ENCODE results near the gene TMEM45A.
A peak's percentile ranks its signal among the peaks of the same experiment; 100 is the strongest.
"Not testable (repeated sequence)": the region's sequence is repeated elsewhere in the genome, so short reads cannot be mapped to it uniquely, and the experiment has no call there.

TMEM45A gene

DNA sequence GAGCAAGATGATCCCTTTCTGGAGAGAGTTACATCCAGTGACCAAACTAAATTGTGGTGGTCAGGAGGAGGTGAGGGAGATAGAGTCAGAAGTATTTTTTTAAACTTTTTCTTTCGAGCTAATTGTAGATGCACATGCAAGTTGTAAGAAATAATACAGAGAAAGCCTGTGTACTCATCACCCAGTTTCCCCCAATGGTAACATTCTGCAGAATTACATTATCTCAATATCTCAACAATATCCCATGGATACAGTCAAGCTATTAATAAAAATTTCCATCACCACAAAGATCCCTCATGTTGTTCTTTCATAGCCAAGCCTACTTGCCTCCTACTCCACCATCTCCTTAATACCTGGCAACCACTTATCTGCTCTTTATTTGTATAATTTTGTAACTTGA is 3.3 kb upstream of the TMEM45A start:
- Histone ChIP-seq H3K27me3 (replicated peaks; ENCODE audit: control insufficient read depth, insufficient read depth, low read length) (no peaks in the 10 kb centered on the region), H3K36me3 (ENCODE audit: control insufficient read depth, insufficient read depth, low read length) (no peaks in the 10 kb centered on the region), H3K4me3 (replicated peaks; ENCODE audit: low read depth, low read length) (no peak overlapping the region)
- TF ChIP-seq, protein P1, sequence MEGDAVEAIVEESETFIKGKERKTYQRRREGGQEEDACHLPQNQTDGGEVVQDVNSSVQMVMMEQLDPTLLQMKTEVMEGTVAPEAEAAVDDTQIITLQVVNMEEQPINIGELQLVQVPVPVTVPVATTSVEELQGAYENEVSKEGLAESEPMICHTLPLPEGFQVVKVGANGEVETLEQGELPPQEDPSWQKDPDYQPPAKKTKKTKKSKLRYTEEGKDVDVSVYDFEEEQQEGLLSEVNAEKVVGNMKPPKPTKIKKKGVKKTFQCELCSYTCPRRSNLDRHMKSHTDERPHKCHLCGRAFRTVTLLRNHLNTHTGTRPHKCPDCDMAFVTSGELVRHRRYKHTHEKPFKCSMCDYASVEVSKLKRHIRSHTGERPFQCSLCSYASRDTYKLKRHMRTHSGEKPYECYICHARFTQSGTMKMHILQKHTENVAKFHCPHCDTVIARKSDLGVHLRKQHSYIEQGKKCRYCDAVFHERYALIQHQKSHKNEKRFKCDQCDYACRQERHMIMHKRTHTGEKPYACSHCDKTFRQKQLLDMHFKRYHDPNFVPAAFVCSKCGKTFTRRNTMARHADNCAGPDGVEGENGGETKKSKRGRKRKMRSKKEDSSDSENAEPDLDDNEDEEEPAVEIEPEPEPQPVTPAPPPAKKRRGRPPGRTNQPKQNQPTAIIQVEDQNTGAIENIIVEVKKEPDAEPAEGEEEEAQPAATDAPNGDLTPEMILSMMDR (IDR thresholded peaks at IDR 0.05; ENCODE audit: insufficient read depth, low read length, poor library complexity, severe bottlenecking), result no peak
- DNase-seq (ENCODE audit: extremely low read depth, insufficient read length), result no peak

DNA sequence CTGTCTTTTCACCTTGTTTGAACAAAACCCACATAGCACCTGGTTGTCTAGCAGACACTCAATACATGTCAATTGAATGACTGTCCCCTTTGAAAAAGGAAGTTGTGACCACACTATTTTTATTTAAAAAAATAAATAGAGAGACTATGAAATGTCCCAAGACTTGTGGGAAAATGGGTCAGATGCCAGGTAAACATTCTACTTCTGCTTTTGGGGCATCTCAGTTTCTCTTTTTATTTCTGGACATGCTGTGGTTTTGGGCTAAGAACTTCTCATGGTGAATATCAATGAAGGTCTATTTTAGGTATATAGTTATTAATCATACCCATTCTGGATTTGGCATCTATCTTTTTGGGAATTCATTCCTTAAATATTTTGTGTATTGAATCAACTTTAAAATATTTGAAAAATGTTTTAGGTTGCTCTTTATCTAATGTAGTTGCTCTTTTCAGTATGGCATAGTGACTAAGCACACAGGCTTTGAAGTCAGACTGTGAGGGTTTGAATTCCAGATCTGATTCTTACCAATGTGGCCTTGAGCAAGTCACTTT is 4.4 kb downstream of the TMEM45A start:
- no peaks in the 10 kb centered on the region for H3K27me3 ChIP-seq (replicated peaks; ENCODE audit: control insufficient read depth, insufficient read depth, low read length)
- TF ChIP-seq, protein P1 (IDR thresholded peaks at IDR 0.05; ENCODE audit: insufficient read depth, low read length, poor library complexity, severe bottlenecking), result no peak
- DNase-seq (ENCODE audit: extremely low read depth, insufficient read length), result peak; percentile 22
- H3K36me3 ChIP-seq (ENCODE audit: control insufficient read depth, insufficient read depth, low read length), result no peaks in the 10 kb centered on the region
- no peak overlapping the region for H3K4me3 ChIP-seq (replicated peaks; ENCODE audit: low read depth, low read length)

DNA sequence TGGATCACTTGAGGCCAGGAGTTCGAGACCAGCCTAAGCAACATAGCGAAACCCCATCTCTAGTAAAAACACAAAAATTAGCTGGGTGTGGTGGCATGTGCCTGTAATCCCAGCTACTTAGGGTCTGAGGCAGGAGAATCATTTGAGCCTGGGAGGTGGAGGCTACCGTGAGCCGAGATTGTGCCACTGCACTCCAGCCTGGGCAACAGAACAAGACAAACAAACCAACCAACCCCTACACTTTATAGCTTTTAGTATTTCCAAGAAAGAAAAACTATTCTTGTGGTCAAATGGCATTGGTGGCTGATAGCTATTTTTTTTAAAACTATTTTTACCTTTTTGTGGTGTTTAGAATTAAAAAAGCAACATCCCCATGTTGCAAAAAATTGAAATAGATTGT is 7.2 kb downstream of the TMEM45A start:
- Histone ChIP-seq H3K36me3 (ENCODE audit: control insufficient read depth, insufficient read depth, low read length) (no peaks in the 10 kb centered on the region), H3K4me3 (replicated peaks; ENCODE audit: low read depth, low read length) (no peak overlapping the region), H3K27me3 (replicated peaks; ENCODE audit: control insufficient read depth, insufficient read depth, low read length) (no peaks in the 10 kb centered on the region)
- DNase-seq (ENCODE audit: extremely low read depth, insufficient read length), result no peak
- TF ChIP-seq, protein P1 (IDR thresholded peaks at IDR 0.05; ENCODE audit: insufficient read depth, low read length, poor library complexity, severe bottlenecking), result no peak

DNA sequence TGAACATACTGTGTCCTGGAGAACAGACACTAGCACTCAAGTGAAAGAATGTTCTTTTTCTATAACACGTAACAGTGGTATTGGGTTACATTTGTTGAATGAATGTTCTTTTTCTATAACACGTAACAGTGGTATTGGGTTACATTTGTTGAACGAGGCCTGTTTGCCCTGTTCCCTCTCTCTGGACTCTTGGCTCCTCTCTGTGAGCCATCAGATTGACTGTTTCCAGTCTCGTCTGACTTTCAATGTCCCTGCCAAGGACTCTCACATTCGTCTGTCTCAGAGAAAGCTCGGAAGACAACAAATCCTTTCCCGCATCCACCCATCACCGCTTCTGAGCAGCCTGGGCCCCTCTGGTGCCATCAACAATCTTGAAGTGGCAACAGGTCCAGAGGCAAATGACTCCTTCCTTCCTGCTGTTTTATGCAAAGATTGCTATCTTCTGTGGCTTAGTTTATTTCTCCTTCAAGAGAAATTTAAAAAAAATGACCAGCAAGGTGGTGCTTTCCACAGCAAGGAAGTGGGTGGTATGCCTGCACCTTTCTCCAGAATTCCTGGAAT is 8.0 kb downstream of the TMEM45A start:
- DNase-seq (ENCODE audit: extremely low read depth, insufficient read length), result no peak
- Histone ChIP-seq H3K27me3 (replicated peaks; ENCODE audit: control insufficient read depth, insufficient read depth, low read length) (no peaks in the 10 kb centered on the region), H3K4me3 (replicated peaks; ENCODE audit: low read depth, low read length) (no peak overlapping the region), H3K36me3 (ENCODE audit: control insufficient read depth, insufficient read depth, low read length) (no peaks in the 10 kb centered on the region)
- TF ChIP-seq, protein P1 (IDR thresholded peaks at IDR 0.05; ENCODE audit: insufficient read depth, low read length, poor library complexity, severe bottlenecking), result no peak

DNA sequence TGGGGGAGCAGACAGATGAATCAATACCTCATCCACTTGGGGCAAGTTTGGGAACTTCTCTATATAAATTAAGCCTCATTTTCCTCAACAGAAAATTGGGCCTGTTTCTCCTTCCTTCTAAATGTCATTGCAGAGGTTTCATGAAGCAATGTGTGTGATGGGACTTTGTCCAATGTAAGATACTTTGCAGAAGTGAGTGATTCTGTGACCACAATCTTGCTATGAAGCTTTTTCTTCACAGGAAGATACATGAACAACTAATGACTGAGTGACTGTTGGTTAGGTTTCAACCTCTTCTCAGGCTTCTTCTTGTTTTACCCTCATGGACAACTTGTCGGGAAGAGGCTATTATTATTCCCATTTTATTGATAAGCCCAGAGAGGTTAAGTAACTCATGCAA is 11.0 kb downstream of the TMEM45A start:
- H3K27me3 ChIP-seq (replicated peaks; ENCODE audit: control insufficient read depth, insufficient read depth, low read length), result no peaks in the 10 kb centered on the region
- no peaks in the 10 kb centered on the region for H3K36me3 ChIP-seq (ENCODE audit: control insufficient read depth, insufficient read depth, low read length)
- DNase-seq (ENCODE audit: extremely low read depth, insufficient read length), result no peak
- TF ChIP-seq, protein P1 (IDR thresholded peaks at IDR 0.05; ENCODE audit: insufficient read depth, low read length, poor library complexity, severe bottlenecking), result no peak
- no peak overlapping the region for H3K4me3 ChIP-seq (replicated peaks; ENCODE audit: low read depth, low read length)

DNA sequence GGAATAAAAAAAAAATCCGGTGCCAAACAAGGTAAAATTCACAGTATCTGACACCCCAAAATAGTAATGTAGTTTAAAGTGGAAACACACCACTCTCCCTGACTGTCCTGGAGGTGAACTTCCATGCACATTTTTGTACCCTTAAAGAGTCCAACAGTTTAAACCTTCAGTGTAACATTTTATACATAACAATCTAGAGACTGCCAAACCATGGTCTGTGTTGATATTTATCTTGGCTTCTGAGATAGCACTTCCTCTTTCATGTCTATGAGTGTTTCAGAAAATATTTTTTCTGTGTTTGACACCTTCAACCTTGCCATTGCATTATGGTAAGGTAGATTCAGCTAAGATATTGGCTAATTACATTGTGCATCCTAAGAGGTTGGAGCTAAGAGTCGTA is 13.9 kb downstream of the TMEM45A start:
- no peak for DNase-seq (ENCODE audit: extremely low read depth, insufficient read length)
- no peaks in the 10 kb centered on the region for H3K27me3 ChIP-seq (replicated peaks; ENCODE audit: control insufficient read depth, insufficient read depth, low read length)
- H3K36me3 ChIP-seq (ENCODE audit: control insufficient read depth, insufficient read depth, low read length), result no peaks in the 10 kb centered on the region
- H3K4me3 ChIP-seq (replicated peaks; ENCODE audit: low read depth, low read length), result no peak overlapping the region
- TF ChIP-seq, protein P1 (IDR thresholded peaks at IDR 0.05; ENCODE audit: insufficient read depth, low read length, poor library complexity, severe bottlenecking), result no peak

DNA sequence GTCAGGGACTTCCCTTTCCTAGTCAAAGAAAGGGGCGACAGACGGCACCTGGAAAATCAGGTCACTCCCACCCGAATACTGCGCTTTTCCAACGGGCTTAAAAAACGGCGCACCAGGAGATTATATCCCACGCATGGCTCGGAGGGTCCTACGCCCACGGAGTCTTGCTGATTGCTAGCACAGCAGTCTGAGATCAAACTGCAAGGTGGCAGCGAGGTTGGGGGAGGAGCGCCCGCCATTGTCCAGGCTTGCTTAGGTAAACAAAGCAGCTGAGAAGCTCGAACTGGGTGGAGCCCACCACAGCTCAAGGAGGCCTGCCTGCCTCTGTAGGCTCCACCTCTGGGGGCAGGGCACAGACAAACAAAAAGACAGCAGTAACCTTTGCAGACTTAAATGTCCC is 17.4 kb downstream of the TMEM45A start:
- DNase-seq (ENCODE audit: extremely low read depth, insufficient read length); H3K36me3 ChIP-seq (ENCODE audit: control insufficient read depth, insufficient read depth, low read length); H3K27me3 ChIP-seq (replicated peaks; ENCODE audit: control insufficient read depth, insufficient read depth, low read length); H3K4me3 ChIP-seq (replicated peaks; ENCODE audit: low read depth, low read length): not testable (repeated sequence)

Data from GM06990 (cell line).